Measurements from ENCODE around the gene CCDC149.

DNA sequence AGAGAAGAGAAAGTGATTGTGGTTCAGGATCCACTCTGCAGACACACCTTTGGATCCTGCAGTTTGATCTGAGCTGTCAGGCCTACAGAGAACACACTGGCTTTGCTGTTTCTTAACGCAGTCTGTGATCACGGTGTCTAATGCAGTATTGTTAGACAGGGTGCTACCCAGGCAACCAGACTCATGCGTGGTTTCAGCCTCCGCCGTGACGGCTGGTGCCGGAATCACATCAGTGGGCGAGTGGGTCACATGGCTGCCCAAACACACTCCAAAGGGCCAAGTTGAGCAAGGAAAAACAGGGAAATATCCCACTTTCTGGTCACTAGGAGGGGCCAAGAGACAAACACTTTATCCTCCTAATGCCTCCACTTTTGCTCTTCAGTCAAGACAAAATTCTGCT, 27.5 kb downstream of the CCDC149 start:
- TF ChIP-seq FOXP2 (optimal IDR thresholded peaks at IDR 0.05; ENCODE audit: control extremely low read depth, extremely low read length, insufficient read depth) (no peak), POLR2AphosphoS5 (IDR thresholded peaks at IDR 0.05; ENCODE audit: borderline replicate concordance, low read depth, low read length) (no peak), EZH2 (IDR thresholded peaks at IDR 0.05) (no peak)

Data from SK-N-MC (cell line).